Measurements from ENCODE around the gene SCAMP4.

DNA sequence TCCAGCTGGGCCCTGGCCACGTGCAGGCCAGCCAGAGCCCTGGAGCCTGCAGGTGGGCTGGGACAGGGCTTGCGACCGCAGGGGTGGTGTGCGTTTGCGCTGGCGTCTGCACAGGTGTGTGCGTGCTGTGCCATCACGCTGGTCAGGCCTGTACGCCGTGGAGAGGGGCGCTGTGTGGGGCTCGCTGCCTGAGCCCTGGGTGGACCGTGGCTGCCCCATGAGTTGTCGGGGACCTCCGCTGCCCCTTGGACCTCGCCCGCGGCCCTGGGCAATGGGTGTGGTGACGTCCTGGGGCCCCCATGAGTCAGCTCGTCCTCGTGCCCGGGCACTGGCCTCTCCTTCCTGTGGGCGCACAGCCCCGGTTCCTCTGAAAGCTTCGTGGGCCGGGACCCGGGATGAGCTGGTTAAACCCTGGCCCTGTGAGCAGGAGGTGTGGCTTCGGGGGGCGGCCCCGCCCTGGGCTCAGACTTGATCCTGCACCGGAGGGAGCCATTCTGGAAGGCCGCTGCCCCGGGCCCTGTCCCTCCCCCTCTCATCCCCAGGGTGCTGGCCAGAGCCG lies 42.5 kb downstream of the SCAMP4 start:
- no peak for TF ChIP-seq EZH2 (IDR thresholded peaks at IDR 0.05; ENCODE audit: low read depth, unreplicated experiment)
- TF ChIP-seq, protein P1, sequence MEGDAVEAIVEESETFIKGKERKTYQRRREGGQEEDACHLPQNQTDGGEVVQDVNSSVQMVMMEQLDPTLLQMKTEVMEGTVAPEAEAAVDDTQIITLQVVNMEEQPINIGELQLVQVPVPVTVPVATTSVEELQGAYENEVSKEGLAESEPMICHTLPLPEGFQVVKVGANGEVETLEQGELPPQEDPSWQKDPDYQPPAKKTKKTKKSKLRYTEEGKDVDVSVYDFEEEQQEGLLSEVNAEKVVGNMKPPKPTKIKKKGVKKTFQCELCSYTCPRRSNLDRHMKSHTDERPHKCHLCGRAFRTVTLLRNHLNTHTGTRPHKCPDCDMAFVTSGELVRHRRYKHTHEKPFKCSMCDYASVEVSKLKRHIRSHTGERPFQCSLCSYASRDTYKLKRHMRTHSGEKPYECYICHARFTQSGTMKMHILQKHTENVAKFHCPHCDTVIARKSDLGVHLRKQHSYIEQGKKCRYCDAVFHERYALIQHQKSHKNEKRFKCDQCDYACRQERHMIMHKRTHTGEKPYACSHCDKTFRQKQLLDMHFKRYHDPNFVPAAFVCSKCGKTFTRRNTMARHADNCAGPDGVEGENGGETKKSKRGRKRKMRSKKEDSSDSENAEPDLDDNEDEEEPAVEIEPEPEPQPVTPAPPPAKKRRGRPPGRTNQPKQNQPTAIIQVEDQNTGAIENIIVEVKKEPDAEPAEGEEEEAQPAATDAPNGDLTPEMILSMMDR (conservative IDR thresholded peaks at IDR 0.05; ENCODE audit: low read depth in 2 of 2), result no peak
- TF ChIP-seq, protein P2, sequence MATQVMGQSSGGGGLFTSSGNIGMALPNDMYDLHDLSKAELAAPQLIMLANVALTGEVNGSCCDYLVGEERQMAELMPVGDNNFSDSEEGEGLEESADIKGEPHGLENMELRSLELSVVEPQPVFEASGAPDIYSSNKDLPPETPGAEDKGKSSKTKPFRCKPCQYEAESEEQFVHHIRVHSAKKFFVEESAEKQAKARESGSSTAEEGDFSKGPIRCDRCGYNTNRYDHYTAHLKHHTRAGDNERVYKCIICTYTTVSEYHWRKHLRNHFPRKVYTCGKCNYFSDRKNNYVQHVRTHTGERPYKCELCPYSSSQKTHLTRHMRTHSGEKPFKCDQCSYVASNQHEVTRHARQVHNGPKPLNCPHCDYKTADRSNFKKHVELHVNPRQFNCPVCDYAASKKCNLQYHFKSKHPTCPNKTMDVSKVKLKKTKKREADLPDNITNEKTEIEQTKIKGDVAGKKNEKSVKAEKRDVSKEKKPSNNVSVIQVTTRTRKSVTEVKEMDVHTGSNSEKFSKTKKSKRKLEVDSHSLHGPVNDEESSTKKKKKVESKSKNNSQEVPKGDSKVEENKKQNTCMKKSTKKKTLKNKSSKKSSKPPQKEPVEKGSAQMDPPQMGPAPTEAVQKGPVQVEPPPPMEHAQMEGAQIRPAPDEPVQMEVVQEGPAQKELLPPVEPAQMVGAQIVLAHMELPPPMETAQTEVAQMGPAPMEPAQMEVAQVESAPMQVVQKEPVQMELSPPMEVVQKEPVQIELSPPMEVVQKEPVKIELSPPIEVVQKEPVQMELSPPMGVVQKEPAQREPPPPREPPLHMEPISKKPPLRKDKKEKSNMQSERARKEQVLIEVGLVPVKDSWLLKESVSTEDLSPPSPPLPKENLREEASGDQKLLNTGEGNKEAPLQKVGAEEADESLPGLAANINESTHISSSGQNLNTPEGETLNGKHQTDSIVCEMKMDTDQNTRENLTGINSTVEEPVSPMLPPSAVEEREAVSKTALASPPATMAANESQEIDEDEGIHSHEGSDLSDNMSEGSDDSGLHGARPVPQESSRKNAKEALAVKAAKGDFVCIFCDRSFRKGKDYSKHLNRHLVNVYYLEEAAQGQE (IDR thresholded peaks at IDR 0.05; ENCODE audit: unreplicated experiment), result no peak
- no peak for TF ChIP-seq EZH2phosphoT487 (IDR thresholded peaks at IDR 0.05; ENCODE audit: unreplicated experiment)
- no peak for TF ChIP-seq JUNB (IDR thresholded peaks at IDR 0.05; ENCODE audit: unreplicated experiment)
- TF ChIP-seq CREB1 (CRISPR knock-in tag; IDR thresholded peaks at IDR 0.05; ENCODE audit: low read depth), result no peak

Measured in GM23338 (cell line).